H9 (cell line): Measurements from ENCODE around the gene ATF2. TPM values are rescaled to one million over a fixed set of nuclear protein-coding genes. Genes with fewer than 3 reads are reported as not detected.

Experiments
- DNase-seq: peaks from one replicate; pipeline ENCODE4 v3.0.0-alpha.2; 2017
- H2AFZ ChIP-seq: one replicate; pipeline ENCODE4 v1.6.1; 2013; ENCODE audit warnings: mild to moderate bottlenecking, low read length, control low read depth, moderate library complexity
- H2AK5ac ChIP-seq: 2 replicates; pipeline ENCODE4 v1.6.1; 2013; ENCODE audit warnings: low read length, control low read depth, mixed read lengths; ENCODE audit not compliant: insufficient read length
- H2BK120ac ChIP-seq: one replicate; pipeline ENCODE4 v1.6.1; 2013; ENCODE audit warnings: low read depth, mild to moderate bottlenecking, low read length, control low read depth, inconsistent platforms; ENCODE audit not compliant: poor library complexity, severe bottlenecking
- H2BK12ac ChIP-seq: 2 replicates; pipeline ENCODE4 v1.6.1; 2013; ENCODE audit warnings: low read length, control low read depth, mixed read lengths, low read depth; ENCODE audit not compliant: insufficient read length
- H2BK15ac ChIP-seq: 2 replicates; pipeline ENCODE4 v1.6.1; 2013; ENCODE audit warnings: low read depth, low read length, control low read depth
- H2BK20ac ChIP-seq: one replicate; pipeline ENCODE4 v1.6.1; 2013; ENCODE audit warnings: low read depth, mild to moderate bottlenecking, low read length, control low read depth, inconsistent platforms; ENCODE audit not compliant: poor library complexity, severe bottlenecking
- H2BK5ac ChIP-seq: 2 replicates; pipeline ENCODE4 v1.6.1; 2013; ENCODE audit warnings: low read length, control low read depth, mixed read lengths; ENCODE audit not compliant: insufficient read length
- H3K14ac ChIP-seq: 2 replicates; pipeline ENCODE4 v1.6.1; 2013; ENCODE audit warnings: low read length, control low read depth; ENCODE audit not compliant: insufficient read depth
- H3K18ac ChIP-seq: 2 replicates; pipeline ENCODE4 v1.6.1; 2013; ENCODE audit warnings: low read depth, mild to moderate bottlenecking, mixed read lengths, low read length, control low read depth; ENCODE audit not compliant: insufficient read length
- H3K23ac ChIP-seq: 2 replicates; pipeline ENCODE4 v1.6.1; 2013; ENCODE audit warnings: low read length, control low read depth, mixed read lengths, low read depth; ENCODE audit not compliant: insufficient read length
- H3K23me2 ChIP-seq: 2 replicates; pipeline ENCODE4 v1.6.1; 2013; ENCODE audit warnings: low read depth, mild to moderate bottlenecking, mixed read lengths, low read length, control low read depth; ENCODE audit not compliant: insufficient read length, poor library complexity, severe bottlenecking
- H3K27ac ChIP-seq: 2 replicates; pipeline ENCODE4 v1.5.1; 2013; ENCODE audit warnings: low read length, control low read depth, mixed read lengths, low read depth; ENCODE audit not compliant: insufficient read length
- H3K27me3 ChIP-seq: 2 replicates; pipeline ENCODE4 v1.6.1; 2013; ENCODE audit warnings: low read length, control low read depth, inconsistent platforms; ENCODE audit not compliant: insufficient read depth
- H3K4ac ChIP-seq: 2 replicates; pipeline ENCODE4 v1.6.1; 2013; ENCODE audit warnings: low read depth, mild to moderate bottlenecking, control low read depth, inconsistent platforms, low read length, moderate library complexity
- H3K4me1 ChIP-seq: 2 replicates; pipeline ENCODE4 v1.6.1; 2013; ENCODE audit warnings: low read length, control low read depth, inconsistent platforms; ENCODE audit not compliant: insufficient read depth
- H3K4me2 ChIP-seq: 2 replicates; pipeline ENCODE4 v1.6.1; 2013; ENCODE audit warnings: low read length, control low read depth, mixed read lengths; ENCODE audit not compliant: insufficient read length, insufficient read depth
- H3K56ac ChIP-seq: 2 replicates; pipeline ENCODE4 v1.6.1; 2013; ENCODE audit warnings: low read depth, mild to moderate bottlenecking, mixed read lengths, low read length, control low read depth; ENCODE audit not compliant: insufficient read length
- H3K79me1 ChIP-seq: 2 replicates; pipeline ENCODE4 v1.6.1; 2013; ENCODE audit warnings: low read depth, mild to moderate bottlenecking, moderate library complexity, low read length, control low read depth, inconsistent platforms; ENCODE audit not compliant: insufficient read depth, poor library complexity, severe bottlenecking
- H3K79me2 ChIP-seq: 2 replicates; pipeline ENCODE4 v1.6.1; 2013; ENCODE audit warnings: low read length, control low read depth, inconsistent platforms; ENCODE audit not compliant: insufficient read depth
- H3K9ac ChIP-seq: 2 replicates; pipeline ENCODE4 v1.6.1; 2013; ENCODE audit warnings: low read length, control low read depth, mixed read lengths; ENCODE audit not compliant: insufficient read length; ENCODE audit errors: extremely low read depth
- H3K9me3 ChIP-seq: one replicate; pipeline ENCODE4 v1.6.1; 2013; ENCODE audit warnings: low read depth, low read length, inconsistent platforms; ENCODE audit not compliant: control insufficient read depth
- H3T11ph ChIP-seq: one replicate; pipeline ENCODE4 v1.6.1; 2013; ENCODE audit warnings: mild to moderate bottlenecking, low read length, control low read depth, inconsistent platforms
- H4K20me1 ChIP-seq: one replicate; pipeline ENCODE4 v1.6.1; 2013; ENCODE audit not compliant: control insufficient read depth, insufficient read length, insufficient read depth
- H4K5ac ChIP-seq: 2 replicates; pipeline ENCODE4 v1.6.1; 2013; ENCODE audit warnings: low read depth, mild to moderate bottlenecking, mixed read lengths, low read length, control low read depth; ENCODE audit not compliant: insufficient read length
- H4K8ac ChIP-seq: replicated peaks from 2 replicates; pipeline ENCODE4 v1.6.1; 2013; ENCODE audit warnings: low read length, control low read depth, mixed read lengths, low read depth; ENCODE audit not compliant: insufficient read length
- H4K91ac ChIP-seq: 2 replicates; pipeline ENCODE4 v1.6.1; 2013; ENCODE audit warnings: low read depth, mild to moderate bottlenecking, moderate library complexity, mixed read lengths, low read length, control low read depth; ENCODE audit not compliant: insufficient read length
- H3K27ac Mint-ChIP-seq, 3 experiments: 2 replicates in 2 of 3; 3 replicates in 1 of 3; pipeline ENCODE4 v1.8.0; 2020 to 2021; ENCODE audit warnings: mixed read lengths in 3 of 3, mild to moderate bottlenecking in 1 of 3, moderate library complexity in 1 of 3
- H3K27me3 Mint-ChIP-seq: 2 replicates; pipeline ENCODE4 v1.8.0; 2021; ENCODE audit warnings: low read depth, mild to moderate bottlenecking, moderate library complexity, mixed read lengths
- H3K36me3 Mint-ChIP-seq, 3 experiments: 2 replicates in 2 of 3; 3 replicates in 1 of 3; pipeline ENCODE4 v1.8.0; 2020 to 2021; ENCODE audit warnings: low read depth in 3 of 3, mixed read lengths in 3 of 3; ENCODE audit not compliant: insufficient read depth in 1 of 3
- H3K4me1 Mint-ChIP-seq, 2 experiments: 2 replicates each; pipeline ENCODE4 v1.8.0; 2020; ENCODE audit warnings: mixed read lengths in 2 of 2
- H3K4me3 Mint-ChIP-seq, 2 experiments: 2 replicates in 1 of 2; 3 replicates in 1 of 2; pipeline ENCODE4 v1.8.0; 2020 to 2021; ENCODE audit warnings: mild to moderate bottlenecking in 2 of 2, mixed read lengths in 2 of 2, moderate library complexity in 1 of 2
- H3K9me3 Mint-ChIP-seq, 2 experiments: 2 replicates in 1 of 2; 3 replicates in 1 of 2; pipeline ENCODE4 v1.8.0; 2020; ENCODE audit warnings: mild to moderate bottlenecking in 2 of 2, mixed read lengths in 2 of 2, moderate library complexity in 1 of 2
- CTCF ChIP-seq: fragments of 200-600 bp; sonication (generic); conservative IDR thresholded peaks from 3 replicates; pipeline ENCODE4 v1.8.0; 2021; ENCODE audit warnings: antibody characterized with exemption, mild to moderate bottlenecking
- WGBS: extraction: QIAGEN DNeasy Blood & Tissue Kit; methylation state at CpG from one replicate; pipeline ENCODE4 v1.1.7; 2013; ENCODE audit warnings: missing lambda C conversion rate, low lambda C conversion rate, mixed read lengths; ENCODE audit not compliant: insufficient read length; ENCODE audit errors: extremely low coverage; 5-methylcytosine and 5-hydroxymethylcytosine counted together
- total RNA-seq: library from RNA; stranded (reverse); gene quantifications from 2 replicates; pipeline ENCODE4 v1.2.1, GENCODE V29; 2021

Gene ATF2
- total RNA-seq, 1 experiment from 2014 or later, result 40.9 TPM

- Mint-ChIP-seq H3K36me3 (peaks cover 13 to 31% (median 31%) of the 10 kb centered on the region in 3 experiments; a peak in 6 of 7 replicates), H3K4me3 (no peak overlapping the region), H3K4me1 (peaks cover 7 to 11% of the 10 kb centered on the region in 2 experiments), H3K9me3 (no peaks in the 10 kb centered on the region), H3K27me3 (no peaks in the 10 kb centered on the region), H3K27ac (no peak overlapping the region)
- Histone ChIP-seq H3K56ac (no peak overlapping the region), H2BK5ac (no peak overlapping the region), H3K4me2 (no peak overlapping the region), H3K23me2 (no peaks in the 10 kb centered on the region), H2AK5ac (no peak overlapping the region), H3K4ac (no peak overlapping the region), H4K91ac (no peak overlapping the region), H4K20me1 (no peaks in the 10 kb centered on the region), H3K27ac (no peak overlapping the region), H4K5ac (no peak overlapping the region), H3K79me1 (peaks cover 10% of the 10 kb centered on the region), H3K9ac (no peak overlapping the region), H3K18ac (no peak overlapping the region), H2BK120ac (no peak overlapping the region), H3K4me1 (no peaks in the 10 kb centered on the region), H3K14ac (no peak overlapping the region), H3T11ph (no peak overlapping the region), H2BK20ac (no peak overlapping the region), H3K23ac (no peak overlapping the region), H3K27me3 (no peaks in the 10 kb centered on the region), H3K9me3 (no peaks in the 10 kb centered on the region), H4K8ac (no peak overlapping the region), H2AFZ (no peak overlapping the region), H2BK12ac (no peak overlapping the region), H3K79me2 (peaks cover 12% of the 10 kb centered on the region; the same call in 1 of the 2 replicates), H2BK15ac (no peak overlapping the region)
- DNase-seq, result no peak
- TF ChIP-seq CTCF, result no peak
- WGBS, result no CpG with 5 or more reads among the region's 4 CpGs
These were observed 20.8 kb downstream of the ATF2 start for GRCh38 chr2:175147186-175147585.
